ENCODE results near the gene LMLN. TPM values are rescaled to one million over a fixed set of nuclear protein-coding genes. Genes with fewer than 3 reads are reported as not detected.
A peak's percentile ranks its signal among the peaks of the same experiment; 100 is the strongest.

The LMLN gene
- total and polyA plus RNA-seq, 2 of the 8 experiments (the other 6 are each of a cell fraction or from before 2014, with no cell fraction given) = 3.9 to 5.0 TPM

DNA sequence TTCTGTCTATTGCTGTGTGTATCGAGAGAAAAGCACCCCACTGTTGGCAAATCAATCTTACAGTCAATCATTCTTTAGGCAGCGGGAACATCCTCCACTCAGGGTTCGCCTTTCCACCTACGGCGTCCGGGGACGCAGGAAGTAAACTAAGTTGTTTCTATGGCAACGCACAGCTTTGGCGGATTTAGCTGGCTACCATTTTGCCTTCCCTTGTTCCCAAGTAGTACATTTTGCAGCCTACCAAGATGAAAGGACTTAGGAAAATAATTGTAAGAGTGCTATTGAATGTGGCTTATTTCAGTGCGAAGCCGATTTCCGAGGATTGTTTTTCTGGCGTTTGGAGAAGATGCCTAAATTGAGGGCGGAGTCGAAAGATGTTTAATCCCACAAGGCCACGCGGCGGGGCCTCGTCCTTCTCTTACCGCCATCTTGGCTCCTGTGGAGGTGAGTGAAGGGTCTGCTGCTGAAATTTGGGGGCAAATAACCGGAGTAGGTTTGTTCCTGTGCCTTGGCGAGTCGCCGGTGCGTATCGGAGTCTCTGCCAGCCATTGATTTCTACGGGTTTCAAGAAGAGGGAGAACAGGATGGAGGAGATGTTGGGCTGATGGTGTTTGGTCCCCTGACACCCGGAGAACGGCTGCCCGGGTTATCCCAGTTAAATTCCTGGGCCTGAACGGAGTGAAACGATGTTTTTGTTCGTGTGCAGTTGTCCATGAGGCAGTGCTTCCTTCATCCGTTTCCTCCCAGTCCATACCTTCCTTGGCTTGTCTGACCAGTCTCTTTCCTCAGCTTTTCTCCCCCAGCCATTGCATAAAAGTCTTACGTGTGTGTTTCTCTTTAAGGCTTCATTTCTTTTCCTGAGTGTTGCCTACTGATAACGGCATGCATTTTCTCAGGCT, 10.0 kb upstream of the LMLN start, which contains the start of gene RPL35A:
Gene RPL35A, plus strand, starts transcription at position 413 of the 899 bp plus-strand sequence. CDS start 778 bp downstream, outside the sequence.
- peak within 1 kb of the TSS; percentile 86 for H2AFZ ChIP-seq (ENCODE audit: low read length)
- peak within 1 kb of the TSS; percentile 58 to 77 for H3K4me2 ChIP-seq (ENCODE audit: insufficient read depth in 1 of 2, low read depth in 2 of 2, low read length in 2 of 2)
- 2% methylated on average over 36 of the region's 36 CpGs; no CpG with 5 or more reads in 1 of the 2 experiments for WGBS, 2 experiments (ENCODE audit: extremely low coverage in 1 of 2, insufficient coverage in 1 of 2, insufficient read length in 1 of 2, insufficient replicate concordance in 2 of 2, low coverage in 1 of 2, low lambda C conversion rate in 2 of 2, missing lambda C conversion rate in 1 of 2)
- H3K4me3 ChIP-seq (ENCODE audit: extremely low read depth in 1 of 4, insufficient read depth in 2 of 4, low read depth in 3 of 4, low read length in 4 of 4) = peak within 1 kb of the TSS; percentile 95 to 100 (median 98)
- peak within 1 kb of the TSS; percentile 98 for H4K8ac ChIP-seq (ENCODE audit: extremely low read depth, insufficient read depth, low read length)
- H2BK5ac ChIP-seq (ENCODE audit: low read depth, low read length) = peak within 1 kb of the TSS; percentile 79
- ChIA-PET POLR2A (ENCODE audit: partially characterized antibody) (interaction anchor here (0.6 to 5.3 kb wide), 30 partner anchors 8 to 158 kb away, joined by 3 to 69 read pairs (median 5); partner anchors contain the start of gene LMLN), CTCF (ENCODE audit: partially characterized antibody) (interaction anchor here (0.7 to 2.0 kb wide), 3 partner anchors 8 to 46 kb away, joined by 3 to 6 read pairs (median 5); no protein-coding TSS in a partner anchor)
- peak; percentile 63 to 90 for DNase-seq (ENCODE audit: low read depth in 1 of 2, low spot score in 2 of 2)
- peaks cover 7 to 38% of the 10 kb centered on the region in 2 experiments for H3K79me2 ChIP-seq (ENCODE audit: control insufficient read depth in 1 of 2, insufficient read depth in 2 of 2, low read length in 2 of 2)
- H3K27ac ChIP-seq (ENCODE audit: low read depth, low read length) = peak within 1 kb of the TSS; percentile 96
- no peak within 1 kb of the TSS for H3K14ac ChIP-seq (ENCODE audit: insufficient read length)
- no peak within 1 kb of the TSS for H2BK20ac ChIP-seq (ENCODE audit: low read length)
- H2BK12ac ChIP-seq (ENCODE audit: low read depth, low read length) = peak within 1 kb of the TSS; percentile 92; the same call in 1 of the 2 replicates
- peak within 1 kb of the TSS; percentile 70 for H4K91ac ChIP-seq (replicated peaks; ENCODE audit: insufficient read length, low read length)
- peaks cover 22 to 43% (median 36%) of the 10 kb centered on the region in 4 experiments for H3K36me3 ChIP-seq (ENCODE audit: control insufficient read depth in 2 of 4, insufficient read depth in 4 of 4, low read length in 3 of 4)
- H3K18ac ChIP-seq (ENCODE audit: extremely low read depth, low read length) = peak within 1 kb of the TSS; percentile 66; the same call in 1 of the 2 replicates
- H4K20me1 ChIP-seq (replicated peaks in 1 of 2; ENCODE audit: control insufficient read depth in 1 of 2, insufficient read depth in 2 of 2, low read length in 2 of 2) = peaks cover 4 to 10% of the 10 kb centered on the region in 2 experiments
- no peak within 1 kb of the TSS for H2BK15ac ChIP-seq (ENCODE audit: low read length)
- H3K4ac ChIP-seq (replicated peaks; ENCODE audit: insufficient read length, low read depth, low read length) = peak within 1 kb of the TSS; percentile 7
- H3K79me1 ChIP-seq (ENCODE audit: low read depth, low read length) = no peaks in the 10 kb centered on the region
- H2BK120ac ChIP-seq (replicated peaks; ENCODE audit: low read depth, low read length) = no peak within 1 kb of the TSS
- H3K23ac ChIP-seq (ENCODE audit: insufficient read length) = no peak within 1 kb of the TSS
- no peaks in the 10 kb centered on the region; the same call in 1 of the 2 replicates for H3K23me2 ChIP-seq (ENCODE audit: low read depth, low read length)
- no peaks in the 10 kb centered on the region for H3K9me3 ChIP-seq (ENCODE audit: insufficient read depth in 2 of 2, low read depth in 1 of 2, low read length in 1 of 2)
- FAIRE-seq = peak; percentile 90
- H3K4me1 ChIP-seq (replicated peaks in 1 of 4; ENCODE audit: control insufficient read depth in 3 of 4, insufficient read depth in 4 of 4, low read length in 3 of 4) = peaks cover 0 to 8% (median 4%) of the 10 kb centered on the region in 4 experiments; a peak in 5 of 7 replicates
- peak within 1 kb of the TSS; percentile 90; the same call in 1 of the 2 replicates for H2AK5ac ChIP-seq (ENCODE audit: low read depth, low read length)
- no peaks in the 10 kb centered on the region for H3K27me3 ChIP-seq (replicated peaks in 1 of 4; ENCODE audit: control insufficient read depth in 3 of 4, extremely low read depth in 1 of 4, insufficient read depth in 3 of 4, low read length in 3 of 4)
- H3K9ac ChIP-seq (replicated peaks in 1 of 4; ENCODE audit: extremely low read depth in 1 of 4, low read depth in 3 of 4, low read length in 3 of 4) = peak within 1 kb of the TSS; percentile 98 to 100 (median 100)
- peak within 1 kb of the TSS; percentile 58 for H4K5ac ChIP-seq (ENCODE audit: insufficient read length, low read depth, low read length)
- H3K56ac ChIP-seq (replicated peaks; ENCODE audit: insufficient read length, low read depth, low read length) = peak within 1 kb of the TSS; percentile 77
- no peak for TF ChIP-seq SIX5 (IDR thresholded peaks at IDR 0.05; ENCODE audit: low read depth, low read length)
- peak; percentile 91 for TF ChIP-seq TAF7 (optimal IDR thresholded peaks at IDR 0.05; ENCODE audit: borderline replicate concordance, low read depth, low read length)
- TF ChIP-seq SP1 (IDR thresholded peaks at IDR 0.05; ENCODE audit: low read depth, low read length) = peak; percentile 76; the same call in 1 of the 2 replicates
- TF ChIP-seq EP300 (IDR thresholded peaks at IDR 0.05; ENCODE audit: borderline replicate concordance in 1 of 2, low read depth in 2 of 2, low read length in 2 of 2) = 0 out of 3 replicates have a peak, but pooled peaks of 1 of the 2 experiments have one; percentile 4
- peak; percentile 86 for TF ChIP-seq PHF8 (conservative IDR thresholded peaks at IDR 0.05; ENCODE audit: low read depth, low read length)
- peak; percentile 94 for TF ChIP-seq TBP (IDR thresholded peaks at IDR 0.05; ENCODE audit: low read depth, low read length)
- TF ChIP-seq TEAD4 (IDR thresholded peaks at IDR 0.05; ENCODE audit: low read depth, low read length) = peak; percentile 26; the same call in 1 of the 2 replicates
- TF ChIP-seq E2F6 (IDR thresholded peaks at IDR 0.05) = peak; percentile 56
- no peak for TF ChIP-seq ATF3 (IDR thresholded peaks at IDR 0.05; ENCODE audit: insufficient read depth, low read depth, low read length)

Measured in H1 (cell line).